Type B pancreatic cell (in vitro differentiated cells): ENCODE data around the gene THAP8. TPM values are rescaled to one million over a fixed set of nuclear protein-coding genes. Genes with fewer than 3 reads are reported as not detected.

Experiments
- DNase-seq: peaks from one replicate; pipeline ENCODE4 v3.0.0; 2021; ENCODE audit warnings: mixed read lengths; ENCODE audit not compliant: unreplicated experiment; ENCODE audit errors: extremely low spot score
- H3K27ac Mint-ChIP-seq: 2 replicates; pipeline ENCODE4 v1.8.0; 2021; ENCODE audit warnings: mild to moderate bottlenecking, mixed read lengths
- H3K27me3 Mint-ChIP-seq: 2 replicates; pipeline ENCODE4 v1.8.0; 2021; ENCODE audit warnings: mixed read lengths
- H3K36me3 Mint-ChIP-seq: 2 replicates; pipeline ENCODE4 v1.8.0; 2021; ENCODE audit warnings: mixed read lengths
- H3K4me1 Mint-ChIP-seq: one replicate; pipeline ENCODE4 v1.8.0; 2021; ENCODE audit warnings: mixed read lengths; ENCODE audit not compliant: unreplicated experiment
- H3K4me3 Mint-ChIP-seq: 2 replicates; pipeline ENCODE4 v1.8.0; 2021; ENCODE audit warnings: mild to moderate bottlenecking, mixed read lengths
- H3K9me3 Mint-ChIP-seq: 2 replicates; pipeline ENCODE4 v1.8.0; 2021; ENCODE audit warnings: mixed read lengths
- total RNA-seq: library from RNA; stranded (reverse); gene quantifications from 2 replicates; pipeline ENCODE4 v1.2.1, GENCODE V29; 2021; ENCODE audit warnings: low replicate concordance
- TF ChIP-seq, protein P1 (sequence below): fragments of 200-600 bp; sonication (generic); conservative IDR thresholded peaks from 2 replicates; pipeline ENCODE4 v1.5.0; 2021; ENCODE audit warnings: antibody characterized with exemption, mild to moderate bottlenecking

Gene THAP8
- total RNA-seq, 1 donor from 2014 or later, result 6.4 TPM

GRCh38 chr19:36089847-36090246 is 35.8 kb upstream of the THAP8 start:
- H3K27ac Mint-ChIP-seq, result no peak overlapping the region
- H3K9me3 Mint-ChIP-seq, result no peaks in the 10 kb centered on the region
- no peak for DNase-seq
- H3K4me1 Mint-ChIP-seq, result no peaks in the 10 kb centered on the region
- H3K27me3 Mint-ChIP-seq, result no peaks in the 10 kb centered on the region
- no peak overlapping the region for H3K4me3 Mint-ChIP-seq
- H3K36me3 Mint-ChIP-seq, result peaks cover 3% of the 10 kb centered on the region
- TF ChIP-seq, protein P1, sequence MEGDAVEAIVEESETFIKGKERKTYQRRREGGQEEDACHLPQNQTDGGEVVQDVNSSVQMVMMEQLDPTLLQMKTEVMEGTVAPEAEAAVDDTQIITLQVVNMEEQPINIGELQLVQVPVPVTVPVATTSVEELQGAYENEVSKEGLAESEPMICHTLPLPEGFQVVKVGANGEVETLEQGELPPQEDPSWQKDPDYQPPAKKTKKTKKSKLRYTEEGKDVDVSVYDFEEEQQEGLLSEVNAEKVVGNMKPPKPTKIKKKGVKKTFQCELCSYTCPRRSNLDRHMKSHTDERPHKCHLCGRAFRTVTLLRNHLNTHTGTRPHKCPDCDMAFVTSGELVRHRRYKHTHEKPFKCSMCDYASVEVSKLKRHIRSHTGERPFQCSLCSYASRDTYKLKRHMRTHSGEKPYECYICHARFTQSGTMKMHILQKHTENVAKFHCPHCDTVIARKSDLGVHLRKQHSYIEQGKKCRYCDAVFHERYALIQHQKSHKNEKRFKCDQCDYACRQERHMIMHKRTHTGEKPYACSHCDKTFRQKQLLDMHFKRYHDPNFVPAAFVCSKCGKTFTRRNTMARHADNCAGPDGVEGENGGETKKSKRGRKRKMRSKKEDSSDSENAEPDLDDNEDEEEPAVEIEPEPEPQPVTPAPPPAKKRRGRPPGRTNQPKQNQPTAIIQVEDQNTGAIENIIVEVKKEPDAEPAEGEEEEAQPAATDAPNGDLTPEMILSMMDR, result no peak

DNA sequence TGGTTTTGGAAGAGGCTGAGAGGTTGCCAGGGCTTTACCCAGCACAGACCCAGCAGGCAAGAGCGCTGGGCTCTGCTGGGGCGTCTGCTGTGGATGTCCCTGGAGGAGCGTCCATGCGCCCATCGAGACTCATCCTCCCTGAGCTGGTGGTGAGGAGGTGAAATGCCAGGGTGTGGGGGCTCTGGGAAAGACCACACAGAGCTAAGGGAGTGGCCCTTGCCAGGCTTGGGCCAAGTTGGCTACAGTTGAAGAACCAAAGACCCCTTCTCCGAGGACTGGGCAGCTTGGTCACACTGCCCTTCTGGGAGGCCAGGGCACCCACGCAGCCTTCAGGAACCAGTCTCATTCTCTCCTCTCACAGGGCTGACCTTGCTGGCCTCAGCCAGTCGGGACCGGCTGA is 32.2 kb upstream of the THAP8 start:
- peaks cover 3% of the 10 kb centered on the region for H3K36me3 Mint-ChIP-seq
- TF ChIP-seq, protein P1, result no peak
- no peaks in the 10 kb centered on the region for H3K4me1 Mint-ChIP-seq
- no peaks in the 10 kb centered on the region for H3K9me3 Mint-ChIP-seq
- no peak overlapping the region for H3K4me3 Mint-ChIP-seq
- H3K27ac Mint-ChIP-seq, result no peak overlapping the region
- no peak for DNase-seq
- H3K27me3 Mint-ChIP-seq, result no peaks in the 10 kb centered on the region

DNA sequence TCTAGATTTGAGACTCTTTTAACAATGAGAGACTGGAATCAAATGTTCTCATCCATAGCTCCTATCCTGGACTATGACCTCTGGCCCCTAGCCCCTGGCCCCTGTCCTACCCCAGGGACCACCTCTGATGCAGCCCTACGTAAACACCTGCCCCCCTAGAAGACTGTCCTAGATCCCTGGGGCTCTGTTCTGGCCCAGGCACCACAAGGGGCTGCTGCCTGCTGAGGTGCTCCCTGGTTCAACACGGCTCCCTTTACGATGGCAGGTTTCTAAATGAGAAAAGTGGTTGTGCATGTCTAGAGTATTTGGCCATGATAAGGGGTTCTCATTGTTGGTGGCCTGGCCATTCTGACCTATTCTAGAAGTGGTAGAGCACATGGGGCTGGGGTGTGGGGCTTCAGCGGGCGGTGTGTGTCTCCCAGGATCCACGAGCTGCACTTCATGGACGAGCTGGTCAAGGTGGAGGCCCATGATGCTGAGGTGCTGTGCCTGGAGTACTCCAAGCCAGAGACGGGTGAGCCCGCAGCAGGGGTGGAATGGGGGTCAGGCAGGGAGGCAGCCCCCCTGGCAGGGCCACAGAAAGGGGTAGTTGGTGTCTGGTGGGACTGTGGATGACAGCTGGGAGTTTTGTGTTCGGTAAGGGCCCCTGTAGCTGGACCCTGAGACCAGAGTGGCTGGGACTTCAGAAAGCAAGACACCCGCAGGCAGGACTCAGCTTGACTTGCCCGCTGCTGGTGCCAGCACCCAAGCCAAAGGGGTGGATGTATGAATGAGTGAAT is 30.3 kb upstream of the THAP8 start:
- Mint-ChIP-seq H3K4me3 (no peak overlapping the region), H3K27me3 (no peaks in the 10 kb centered on the region), H3K27ac (no peak overlapping the region), H3K9me3 (no peaks in the 10 kb centered on the region), H3K4me1 (no peaks in the 10 kb centered on the region), H3K36me3 (peaks cover 3% of the 10 kb centered on the region)
- no peak for DNase-seq
- TF ChIP-seq, protein P1, result no peak

- TF ChIP-seq, protein P1, result no peak
- no peaks in the 10 kb centered on the region for H3K27me3 Mint-ChIP-seq
- no peaks in the 10 kb centered on the region for H3K9me3 Mint-ChIP-seq
- H3K27ac Mint-ChIP-seq, result no peak overlapping the region
- peaks cover 3% of the 10 kb centered on the region for H3K36me3 Mint-ChIP-seq
- no peak for DNase-seq
- no peaks in the 10 kb centered on the region for H3K4me1 Mint-ChIP-seq
- no peak overlapping the region for H3K4me3 Mint-ChIP-seq
Measured at GRCh38 chr19:36082916-36083315, 28.8 kb upstream of the THAP8 start.

DNA sequence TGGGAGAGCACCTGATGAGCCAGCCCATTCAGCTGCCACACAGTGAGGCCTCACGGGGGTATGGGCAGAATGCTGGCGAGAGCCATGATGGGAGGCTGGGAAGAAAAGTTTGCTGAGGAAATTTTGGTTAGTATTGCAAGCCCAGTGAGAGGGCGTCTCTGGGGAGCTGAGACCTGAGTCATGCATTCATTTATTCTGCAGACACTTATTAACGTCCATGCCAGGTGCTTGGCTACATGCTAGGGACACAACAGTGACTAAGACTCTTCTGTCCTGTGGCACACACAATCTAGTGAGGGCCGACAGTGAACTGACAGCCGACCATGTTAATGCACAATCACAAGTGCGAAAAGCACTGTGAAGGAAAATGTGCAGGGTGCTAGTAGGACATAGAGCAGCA is 27.8 kb upstream of the THAP8 start:
- TF ChIP-seq, protein P1, result no peak

More for the DNA sequence above, 27.8 kb upstream of the THAP8 start:
- no peaks in the 10 kb centered on the region for H3K4me1 Mint-ChIP-seq
- H3K36me3 Mint-ChIP-seq, result peaks cover 3% of the 10 kb centered on the region
- H3K27me3 Mint-ChIP-seq, result no peaks in the 10 kb centered on the region
- DNase-seq, result no peak
- H3K4me3 Mint-ChIP-seq, result no peak overlapping the region
- H3K9me3 Mint-ChIP-seq, result no peaks in the 10 kb centered on the region
- H3K27ac Mint-ChIP-seq, result no peak overlapping the region
